GM23338 (cell line): Measurements from ENCODE around the gene AOPEP. TPM values are rescaled to one million over a fixed set of nuclear protein-coding genes. Genes with fewer than 3 reads are reported as not detected.

Experiments used
- ATAC-seq: fragments of 200-7000 bp; cut with Tn5 transposase; 3 replicates; pipeline ENCODE4 v1.9.1; 2020
- DNase-seq: peaks from one replicate; pipeline ENCODE4 v3.0.0-alpha.2; 2015; ENCODE audit warnings: low spot score
- H2AFZ ChIP-seq: fragments of 200-600 bp; sonication (generic); 2 replicates; pipeline ENCODE4 v1.8.0; 2016; ENCODE audit warnings: antibody characterized with exemption, mild to moderate bottlenecking, moderate library complexity
- H3F3A ChIP-seq: fragments of 200-600 bp; sonication (generic); replicated peaks from 2 replicates; pipeline ENCODE4 v1.8.0; 2017; ENCODE audit warnings: antibody characterized with exemption, mixed run types, low read depth
- H3K27ac ChIP-seq: fragments of 200-600 bp; sonication (generic); 2 replicates; pipeline ENCODE4 v1.6.1; 2016; ENCODE audit warnings: low read depth
- H3K27me3 ChIP-seq: fragments of 200-600 bp; sonication (generic); 2 replicates; pipeline ENCODE4 v1.8.0; 2016; ENCODE audit warnings: mild to moderate bottlenecking, mixed run types, moderate library complexity; ENCODE audit not compliant: insufficient read depth
- H3K36me3 ChIP-seq: fragments of 200-600 bp; sonication (generic); 2 replicates; pipeline ENCODE4 v1.8.0; 2016; ENCODE audit warnings: mild to moderate bottlenecking; ENCODE audit not compliant: insufficient read depth
- H3K4me1 ChIP-seq: fragments of 200-600 bp; sonication (generic); 2 replicates; pipeline ENCODE4 v1.8.0; 2016; ENCODE audit warnings: mild to moderate bottlenecking, moderate library complexity; ENCODE audit not compliant: insufficient read depth
- H3K4me2 ChIP-seq: fragments of 200-600 bp; sonication (generic); 2 replicates; pipeline ENCODE4 v1.7.1; 2017; ENCODE audit warnings: mixed run types
- H3K4me3 ChIP-seq: fragments of 200-600 bp; sonication (generic); 2 replicates; pipeline ENCODE4 v1.6.1; 2016; ENCODE audit warnings: mixed run types
- H3K79me2 ChIP-seq: fragments of 200-600 bp; sonication (generic); replicated peaks from 2 replicates; pipeline ENCODE4 v1.8.0; 2017; ENCODE audit warnings: mild to moderate bottlenecking; ENCODE audit not compliant: insufficient read depth
- H3K9me2 ChIP-seq: fragments of 200-600 bp; sonication (generic); 2 replicates; pipeline ENCODE4 v1.8.0; 2017; ENCODE audit not compliant: insufficient read depth
- H4K20me1 ChIP-seq: fragments of 200-600 bp; sonication (generic); replicated peaks from 2 replicates; pipeline ENCODE4 v1.8.0; 2017; ENCODE audit warnings: mild to moderate bottlenecking; ENCODE audit not compliant: insufficient read depth
- H3K27ac Mint-ChIP-seq: 2 replicates; pipeline ENCODE4 v1.8.0; 2020; ENCODE audit warnings: inconsistent platforms, mild to moderate bottlenecking, moderate library complexity, mixed read lengths
- H3K27me3 Mint-ChIP-seq: 3 replicates; pipeline ENCODE4 v1.8.0; 2022; ENCODE audit warnings: low read depth, mild to moderate bottlenecking, moderate library complexity, mixed read lengths, inconsistent platforms; ENCODE audit not compliant: insufficient read depth, poor library complexity
- H3K36me3 Mint-ChIP-seq: 3 replicates; pipeline ENCODE4 v1.8.0; 2021; ENCODE audit warnings: low read depth, mild to moderate bottlenecking, inconsistent platforms, moderate library complexity, mixed read lengths
- H3K4me1 Mint-ChIP-seq: 3 replicates; pipeline ENCODE4 v1.8.0; 2020; ENCODE audit warnings: mild to moderate bottlenecking, inconsistent platforms, mixed read lengths
- H3K4me3 Mint-ChIP-seq: 3 replicates; pipeline ENCODE4 v1.8.0; 2021; ENCODE audit warnings: moderate library complexity, mild to moderate bottlenecking, inconsistent platforms, mixed read lengths
- H3K9me3 Mint-ChIP-seq: 3 replicates; pipeline ENCODE4 v1.8.0; 2020; ENCODE audit warnings: moderate library complexity, mild to moderate bottlenecking, inconsistent platforms, mixed read lengths
- CREB1 ChIP-seq: fragments of 250-450 bp; sonication (Bioruptor Pico); IDR thresholded peaks from 2 replicates; pipeline ENCODE4 v1.5.0; 2020; ENCODE audit warnings: low read depth, mild to moderate bottlenecking, moderate library complexity
- CTCF ChIP-seq, 2 experiments: fragments of 200-600 bp in 1 of 2; sonication (generic) in 1 of 2; conservative IDR thresholded peaks; 2 replicates each; pipeline versions ENCODE4 v1.5.1 to v1.6.1; 2016 to 2017; ENCODE audit warnings: antibody characterized with exemption in 2 of 2, low read depth in 2 of 2, mild to moderate bottlenecking in 2 of 2, moderate library complexity in 1 of 2
- ETS1 ChIP-seq: IDR thresholded peaks from 2 replicates; pipeline ENCODE4 v1.6.1; 2016; ENCODE audit warnings: antibody characterized with exemption
- EZH2phosphoT487 ChIP-seq: fragments of 200-600 bp; sonication (generic); IDR thresholded peaks from one replicate; pipeline ENCODE4 v1.8.1; 2018; ENCODE audit warnings: antibody characterized with exemption; ENCODE audit not compliant: unreplicated experiment
- JUNB ChIP-seq: IDR thresholded peaks from one replicate; pipeline ENCODE4 v1.6.1; 2016; ENCODE audit warnings: antibody characterized with exemption; ENCODE audit not compliant: unreplicated experiment
- ZNF114 ChIP-seq: fragments of 250-450 bp; sonication (Bioruptor Pico); IDR thresholded peaks from 2 replicates; pipeline ENCODE4 v1.5.0; 2020; ENCODE audit warnings: mild to moderate bottlenecking, moderate library complexity
- ZNF331 ChIP-seq: fragments of 250-450 bp; sonication (Bioruptor Pico); IDR thresholded peaks from 2 replicates; pipeline ENCODE4 v1.5.0; 2020; ENCODE audit warnings: low read depth, mild to moderate bottlenecking, moderate library complexity
- ZNF462 ChIP-seq: fragments of 250-450 bp; sonication (Bioruptor Pico); IDR thresholded peaks from 2 replicates; pipeline ENCODE4 v1.5.0; 2020; ENCODE audit warnings: mild to moderate bottlenecking, moderate library complexity
- polyA plus RNA-seq: library from polyadenylated mRNA; unstranded; fragments of >200 nt; fragmentation: Nextera tagmentation; extraction: Ambion mirVana; gene quantifications from 2 replicates; pipeline ENCODE4 v1.2.1, GENCODE V29; 2016
- total RNA-seq: library from RNA; depleted of rRNA; stranded (reverse); fragments of >200 nt; shearing (Covaris generic); gene quantifications from 2 replicates; pipeline ENCODE4 v1.2.3, GENCODE V29; 2014

The AOPEP gene
- total and polyA plus RNA-seq, 2 experiments from 2014 or later, result 7.0 to 16.5 TPM

GRCh38 chr9:94804316-94804715, 77.8 kb downstream of the AOPEP start (continued):
- TF ChIP-seq ZNF462 (CRISPR knock-in tag) (no peak), ETS1 (no peak)

GRCh38 chr9:94805051-94805489, 78.6 kb downstream of the AOPEP start:
- Histone ChIP-seq H3K27me3 (no peaks in the 10 kb centered on the region), H3F3A (no peaks in the 10 kb centered on the region), H3K4me2 (no peak overlapping the region), H3K4me1 (no peaks in the 10 kb centered on the region), H4K20me1 (0 out of 2 replicates have a peak, but pooled peaks cover 3% of the 10 kb centered on the region), H3K4me3 (no peak overlapping the region), H3K27ac (no peak overlapping the region), H2AFZ (no peak overlapping the region), H3K36me3 (no peaks in the 10 kb centered on the region), H3K79me2 (no peaks in the 10 kb centered on the region), H3K9me2 (no peaks in the 10 kb centered on the region)
- H3K27me3 Mint-ChIP-seq, result no peaks in the 10 kb centered on the region
- H3K36me3 Mint-ChIP-seq, result no peaks in the 10 kb centered on the region
- ATAC-seq (no peak), DNase-seq (no peak)
- peaks cover 13% of the 10 kb centered on the region; the same call in 2 of the 3 replicates for H3K4me1 Mint-ChIP-seq
- no peaks in the 10 kb centered on the region for H3K9me3 Mint-ChIP-seq
- H3K4me3 Mint-ChIP-seq, result no peak overlapping the region
- H3K27ac Mint-ChIP-seq, result no peak overlapping the region
- TF ChIP-seq EZH2phosphoT487, result no peak
- TF ChIP-seq ZNF331 (CRISPR knock-in tag), result no peak
- TF ChIP-seq ZNF114, result no peak
- no peak for TF ChIP-seq CREB1 (CRISPR knock-in tag)
- TF ChIP-seq JUNB, result no peak
- TF ChIP-seq CTCF (conservative IDR thresholded peaks at IDR 0.05; ENCODE audit: low read depth in 2 of 2), result no peak
